ENCODE measurements around the gene NSL1.
"Not testable (repeated sequence)": the region's sequence is repeated elsewhere in the genome, so short reads cannot be mapped to it uniquely, and the experiment has no call there.

NSL1 gene

DNA sequence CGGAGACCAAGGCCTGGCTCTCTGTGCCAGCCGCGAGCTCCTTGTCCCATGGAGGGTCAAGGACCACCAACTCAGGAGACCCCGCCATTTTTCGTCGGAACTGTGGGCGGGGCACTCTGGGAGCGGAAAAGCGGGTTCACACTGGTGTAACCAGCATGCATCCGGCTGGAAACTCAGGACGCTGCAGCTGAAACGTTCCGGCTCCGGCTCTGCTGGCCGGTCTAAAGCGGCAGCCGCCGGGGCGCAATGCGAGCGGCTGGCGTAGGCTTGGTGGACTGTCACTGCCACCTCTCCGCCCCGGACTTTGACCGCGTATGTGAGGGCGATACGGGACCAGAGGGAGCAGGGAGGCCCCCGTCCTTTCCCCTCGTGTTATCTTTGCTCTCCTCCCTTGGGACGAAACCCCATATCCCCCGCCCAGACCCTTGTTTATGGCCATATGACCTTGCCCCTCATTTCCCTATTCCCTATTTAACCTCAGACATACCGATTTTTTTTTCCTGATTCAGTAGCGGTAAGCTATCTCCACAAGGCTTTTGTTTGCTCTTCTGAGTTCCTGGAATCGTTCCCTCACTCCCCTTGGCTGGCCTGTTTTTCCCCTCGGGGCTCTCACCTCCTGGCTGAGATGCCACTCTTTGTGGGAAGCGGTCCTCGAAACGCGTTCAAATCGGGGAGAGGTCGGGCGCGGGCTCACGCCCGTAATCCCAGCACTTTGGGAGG, at the start of gene NSL1, which contains the start of gene TATDN3:
Gene NSL1 (minus strand): TSS at position 102 of the 720 bp plus-strand sequence. CDS start 14 bp downstream, at position 88.
Gene TATDN3 (plus strand): TSS at position 219 of the 720 bp plus-strand sequence. CDS start 28 bp downstream, at position 247.
- ChIA-PET POLR2A (ENCODE audit: low non-redundant PET) (interaction anchor here (0.7 to 1.0 kb wide), 2 partner anchors 16 to 813 kb away, joined by 3 to 5 read pairs; no protein-coding TSS in a partner anchor), CTCF (interaction anchor here (0.5 to 0.7 kb wide), 3 partner anchors 77 to 394 kb away, joined by 3 to 6 read pairs (median 5); no protein-coding TSS in a partner anchor)
- no peak for TF ChIP-seq CTCF (conservative IDR thresholded peaks at IDR 0.05; ENCODE audit: low read depth)
- H3K27ac ChIP-seq: peak within 1 kb of the TSS; percentile 88
- peak; percentile 77 for DNase-seq (ENCODE audit: low spot score)

GRCh38 chr1:212838145-212838544, 46.6 kb upstream of the NSL1 start:
- DNase-seq (ENCODE audit: low spot score): no peak
- no peak overlapping the region for H3K27ac ChIP-seq
- ChIA-PET CTCF (no interaction called here), POLR2A (ENCODE audit: low non-redundant PET) (no interaction called here)
- no peak for TF ChIP-seq CTCF (conservative IDR thresholded peaks at IDR 0.05; ENCODE audit: low read depth)

DNA sequence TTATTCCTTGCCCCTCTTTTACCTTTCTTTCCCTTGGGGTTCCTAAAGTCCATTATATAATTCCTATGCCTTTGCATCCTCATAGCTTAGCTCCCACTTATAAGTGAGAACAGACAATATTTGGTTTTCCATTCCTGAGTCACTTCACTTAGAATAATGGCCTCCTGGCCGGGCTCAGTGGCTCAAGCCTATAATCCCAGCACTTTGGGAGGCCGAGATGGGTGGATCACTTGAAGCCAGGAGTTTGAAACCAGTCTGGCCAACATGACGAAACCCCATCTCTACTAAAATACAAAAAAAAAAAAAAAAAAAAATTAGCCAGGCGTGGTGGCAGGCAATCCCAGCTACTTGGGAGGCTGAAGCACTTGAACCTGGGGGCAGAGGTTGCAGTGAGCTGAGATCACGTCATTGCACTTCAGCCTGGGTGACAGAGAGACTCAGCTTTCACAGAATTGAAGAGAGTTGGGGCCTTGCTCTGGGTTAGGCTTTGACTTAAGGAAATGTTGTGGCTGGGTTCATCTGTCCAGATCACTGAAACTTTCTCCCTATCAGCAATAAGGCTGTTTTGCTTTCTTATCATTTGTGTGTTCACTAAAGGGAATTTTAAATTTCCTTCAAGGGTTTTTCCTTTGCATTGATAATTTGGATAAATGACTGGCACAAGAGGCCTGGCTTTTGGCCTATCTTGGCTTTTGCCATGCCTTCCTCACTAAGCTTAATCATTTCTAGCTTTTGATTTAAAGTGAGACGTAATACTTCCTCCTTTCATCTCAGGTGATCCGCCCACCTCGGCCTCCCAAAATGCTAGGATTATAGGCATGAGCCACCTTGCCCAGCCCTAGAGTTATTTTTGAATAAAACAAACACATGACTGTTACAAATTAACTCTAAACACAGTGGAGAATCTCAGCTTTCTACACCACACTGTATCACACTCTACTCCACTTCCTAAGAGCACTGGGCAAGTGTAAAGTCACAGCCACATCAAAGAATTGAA, 41.9 kb upstream of the NSL1 start:
- POLR2A ChIA-PET (ENCODE audit: low non-redundant PET); H3K27ac ChIP-seq; DNase-seq (ENCODE audit: low spot score): not testable (repeated sequence)
- CTCF ChIA-PET: interaction anchor here (0.6 to 1.3 kb wide), 2 partner anchors 11 to 168 kb away, joined by 4 to 5 read pairs; no protein-coding TSS in a partner anchor

GRCh38 chr1:212828395-212828794, 36.8 kb upstream of the NSL1 start:
- no peak for TF ChIP-seq CTCF (conservative IDR thresholded peaks at IDR 0.05; ENCODE audit: low read depth)
- POLR2A ChIA-PET (ENCODE audit: low non-redundant PET): no interaction called here
- DNase-seq (ENCODE audit: low spot score): no peak
- CTCF ChIA-PET: interaction anchor here (0.6 to 0.7 kb wide), 2 partner anchors 9 to 39 kb away, joined by 3 to 4 read pairs; no protein-coding TSS in a partner anchor
- no peak overlapping the region for H3K27ac ChIP-seq

GRCh38 chr1:212827831-212828278, 36.3 kb upstream of the NSL1 start:
- no peak overlapping the region for H3K27ac ChIP-seq
- DNase-seq (ENCODE audit: low spot score): no peak
- CTCF ChIA-PET: no interaction called here
- POLR2A ChIA-PET (ENCODE audit: low non-redundant PET): no interaction called here
- no peak for TF ChIP-seq CTCF (conservative IDR thresholded peaks at IDR 0.05; ENCODE audit: low read depth)

DNA sequence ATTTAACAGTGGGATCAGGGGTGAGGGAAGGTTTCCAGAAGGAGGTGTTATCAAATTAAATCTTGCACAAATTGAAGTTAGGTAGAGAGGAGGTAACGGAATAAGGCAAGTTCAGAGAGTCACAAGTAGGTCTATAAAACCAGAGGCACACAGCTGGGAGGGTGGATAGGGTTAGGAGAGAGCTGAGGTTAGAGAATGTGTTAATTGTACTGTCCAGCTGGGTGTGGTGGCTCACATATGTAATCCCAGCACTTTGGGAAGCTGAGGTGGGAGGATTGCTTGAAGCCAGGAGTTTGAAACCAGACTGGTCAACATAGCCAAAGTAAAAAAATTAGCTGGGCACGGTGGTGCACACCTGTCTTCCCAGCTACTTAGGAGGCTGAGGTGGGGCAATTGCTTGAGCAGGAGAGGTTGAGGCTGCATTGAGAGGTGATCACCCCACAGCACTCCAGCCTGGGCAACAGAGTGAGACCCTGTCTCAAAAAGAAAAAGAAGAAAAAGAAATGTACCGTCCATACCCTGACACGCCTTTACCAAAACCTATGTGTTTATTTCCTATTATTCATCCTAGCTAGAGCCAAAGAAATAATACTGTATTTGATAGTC, 35.7 kb upstream of the NSL1 start:
- CTCF ChIA-PET: no interaction called here
- H3K27ac ChIP-seq: no peak overlapping the region
- TF ChIP-seq CTCF (conservative IDR thresholded peaks at IDR 0.05; ENCODE audit: low read depth): no peak
- POLR2A ChIA-PET (ENCODE audit: low non-redundant PET): no interaction called here
- DNase-seq (ENCODE audit: low spot score): no peak

All from RWPE1 (cell line).